HG02870 (cell line): ENCODE results near the gene ITPRID1.

Experiments
- ATAC-seq: cut with Tn5 transposase; IDR thresholded peaks from one replicate; pipeline ENCODE4 v1.9.1; 2021; ENCODE audit warnings: mild to moderate bottlenecking, moderate library complexity; ENCODE audit not compliant: unreplicated experiment

Gene ITPRID1

DNA sequence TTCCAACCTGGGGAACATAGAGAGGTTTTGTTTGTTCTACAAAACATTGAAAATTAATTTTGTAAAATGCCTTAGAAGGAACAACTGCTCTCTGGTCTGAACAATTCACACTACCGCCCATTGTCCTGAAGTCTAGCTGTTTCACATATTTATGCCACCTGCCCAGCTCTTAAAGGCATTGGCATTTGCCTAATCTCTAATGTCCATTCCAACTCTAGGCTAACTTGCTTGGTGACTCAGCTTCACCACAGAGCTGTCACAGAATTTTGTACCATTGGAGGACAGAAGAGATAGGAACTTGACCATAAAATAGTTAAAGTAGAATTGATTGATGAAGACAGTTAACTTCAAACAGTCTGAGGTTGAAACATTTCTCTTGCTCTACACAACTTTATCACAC is 119.6 kb downstream of the ITPRID1 start:
- no peak for ATAC-seq

- no peak for ATAC-seq
Observed at GRCh38 chr7:31633894-31634494, 120.1 kb downstream of the ITPRID1 start.

DNA sequence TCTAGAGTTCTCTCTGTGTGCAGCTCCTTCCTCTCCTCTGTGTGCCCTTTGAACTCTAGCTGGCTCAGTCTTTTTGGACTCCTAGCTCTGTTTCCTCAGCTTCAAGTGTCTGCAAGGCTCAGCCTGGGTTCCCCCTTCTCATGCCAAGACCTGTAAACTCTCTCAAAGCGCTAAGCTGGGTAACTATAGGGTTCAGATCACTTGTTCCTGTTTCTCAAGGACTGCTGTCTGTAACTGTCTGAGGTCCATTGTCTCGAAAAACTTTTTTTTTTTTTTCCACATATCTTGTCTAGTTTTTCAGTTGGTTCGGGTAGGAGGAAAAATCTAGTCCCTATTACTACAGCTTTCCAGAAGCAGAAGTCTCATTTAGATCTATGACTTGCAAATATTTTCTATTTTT is 126.5 kb downstream of the ITPRID1 start:
- ATAC-seq = no peak

GRCh38 chr7:31642681-31643115 is 128.8 kb downstream of the ITPRID1 start:
- no peak for ATAC-seq

DNA sequence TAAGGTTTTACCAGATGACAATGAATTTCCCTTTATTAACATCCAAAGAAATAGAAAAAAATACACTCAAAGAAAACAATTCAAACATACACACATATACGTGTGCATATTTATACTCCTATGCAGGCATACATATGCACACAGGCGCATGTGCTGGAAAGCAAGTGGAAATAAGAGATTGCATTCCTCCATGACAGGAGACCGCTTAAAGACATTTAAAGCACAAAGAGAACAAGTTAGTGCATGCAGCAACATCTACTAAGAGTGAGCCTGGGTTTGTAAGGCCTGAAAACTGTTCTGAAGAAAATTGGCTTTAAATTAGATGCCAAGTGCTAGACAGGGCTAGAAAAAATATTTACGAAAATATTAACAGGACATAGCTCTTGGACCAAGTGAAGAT is 133.1 kb downstream of the ITPRID1 start:
- no peak for ATAC-seq

- no peak for ATAC-seq
Observed at GRCh38 chr7:31647511-31647910, 133.6 kb downstream of the ITPRID1 start.

DNA sequence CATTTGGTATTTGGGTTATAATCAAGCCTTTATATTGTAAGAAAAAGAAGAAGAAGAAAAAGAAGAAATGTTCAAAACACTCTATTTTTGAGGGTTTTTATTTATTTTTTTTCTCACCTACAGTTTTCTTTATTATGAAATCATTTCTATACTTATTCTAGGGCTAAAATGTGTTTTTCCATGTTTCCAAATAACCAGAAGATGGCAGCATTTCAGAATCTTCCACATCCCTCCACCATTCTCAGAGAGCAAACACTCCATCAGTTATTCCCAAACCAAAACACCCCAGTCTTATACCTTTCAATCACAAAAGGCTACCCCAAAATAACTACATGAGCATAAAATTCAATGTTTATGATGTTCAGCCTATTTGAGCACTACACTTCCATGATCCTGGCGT is 134.4 kb downstream of the ITPRID1 start:
- ATAC-seq = no peak

GRCh38 chr7:31648880-31649279 is 135.0 kb downstream of the ITPRID1 start:
- no peak for ATAC-seq

DNA sequence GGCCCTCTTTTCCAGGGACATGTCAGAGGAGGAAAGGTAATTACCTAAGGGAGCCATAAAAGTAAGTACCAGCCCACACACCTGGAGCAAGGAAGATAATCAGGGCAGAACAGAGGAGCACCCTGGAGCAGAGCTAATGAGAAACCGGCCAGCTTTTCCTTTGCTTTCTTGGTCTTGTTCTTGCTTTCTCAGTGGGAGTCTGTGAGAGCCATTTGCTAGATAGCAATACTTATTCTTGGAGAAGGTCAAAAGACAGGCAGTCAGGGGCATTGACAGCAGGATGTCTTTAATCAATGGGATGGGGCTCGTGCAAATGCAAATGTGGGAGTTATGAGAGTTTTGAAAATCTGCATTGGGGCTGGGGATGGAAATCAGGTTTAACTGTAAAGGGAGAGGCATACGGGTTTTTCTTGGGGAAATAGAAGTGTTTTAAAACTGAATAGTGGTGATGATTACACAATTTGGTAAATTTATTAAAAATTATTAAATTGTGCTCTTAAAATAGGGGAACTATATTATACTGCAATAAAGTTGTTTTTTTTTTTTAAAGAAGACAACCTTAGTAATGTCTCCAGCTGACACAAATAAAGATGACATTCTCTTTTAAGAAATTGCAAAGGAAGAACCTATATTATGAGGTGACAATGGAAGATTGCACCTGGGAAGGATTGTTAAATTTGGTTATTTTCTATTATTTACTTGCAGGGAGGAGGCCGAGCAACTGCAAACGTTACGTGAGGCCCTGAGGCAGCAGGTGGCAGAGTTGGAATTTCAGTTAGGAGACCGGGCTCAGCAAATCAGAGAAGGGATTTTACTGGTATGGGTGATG is 137.6 kb downstream of the ITPRID1 start:
- no peak for ATAC-seq

GRCh38 chr7:31652063-31652326 is 138.1 kb downstream of the ITPRID1 start:
- ATAC-seq = no peak

DNA sequence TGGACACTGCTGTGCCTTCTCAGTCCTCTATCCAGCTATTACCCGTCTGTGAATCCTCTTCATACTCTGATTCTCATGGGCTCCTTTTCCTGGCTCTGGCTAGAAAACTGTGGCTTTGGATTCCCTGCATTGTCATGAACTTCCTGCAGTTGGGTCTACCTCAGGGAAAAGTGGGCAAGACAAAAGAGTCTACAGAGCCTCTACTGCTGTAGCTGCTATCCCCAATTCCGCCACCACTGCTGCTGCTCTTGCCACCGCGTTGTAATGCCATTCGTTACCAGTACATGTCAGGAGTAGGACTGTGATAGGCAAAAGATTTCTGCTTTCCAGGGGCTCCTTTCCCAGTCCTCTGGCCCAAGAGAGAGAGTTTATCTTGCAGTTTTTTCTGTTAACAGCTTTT is 149.2 kb downstream of the ITPRID1 start:
- ATAC-seq = no peak

DNA sequence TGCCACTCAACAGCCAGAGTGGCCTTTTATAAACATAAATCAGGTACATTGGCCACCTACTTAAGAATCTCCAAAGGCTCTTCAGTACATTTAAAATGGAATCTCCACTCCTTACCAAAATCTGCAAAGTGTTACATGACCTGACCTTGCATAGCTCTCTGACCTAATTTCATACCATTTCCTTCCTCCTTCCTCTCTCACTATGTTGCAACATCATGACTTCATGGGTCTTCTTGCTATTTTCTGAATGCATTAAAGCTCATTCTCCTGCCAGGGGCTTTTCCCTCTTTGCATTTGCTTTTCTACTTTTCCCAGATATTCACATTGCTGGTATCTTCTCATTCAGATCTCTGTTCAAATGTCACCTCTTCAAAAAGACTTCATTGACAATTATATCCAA is 151.0 kb downstream of the ITPRID1 start:
- ATAC-seq = no peak

DNA sequence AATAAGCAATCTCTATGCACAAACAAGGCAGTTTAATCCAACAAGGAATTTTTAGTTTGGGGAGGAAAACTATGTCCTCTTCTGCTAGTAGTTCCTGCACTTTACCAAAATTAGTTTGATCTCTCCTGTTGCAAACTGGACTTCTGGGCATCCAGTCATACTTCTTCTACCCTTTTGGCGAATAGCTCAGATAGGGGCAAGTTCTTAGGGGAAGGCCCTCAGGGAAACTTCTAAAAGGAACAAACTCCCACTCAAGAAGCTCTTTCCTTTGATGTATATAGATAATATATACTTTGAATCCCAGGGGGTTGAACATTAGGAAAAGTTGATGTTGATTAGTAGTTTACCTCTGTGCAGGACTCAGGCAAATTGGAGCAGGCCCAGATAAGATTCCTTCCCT is 151.7 kb downstream of the ITPRID1 start:
- ATAC-seq = no peak

DNA sequence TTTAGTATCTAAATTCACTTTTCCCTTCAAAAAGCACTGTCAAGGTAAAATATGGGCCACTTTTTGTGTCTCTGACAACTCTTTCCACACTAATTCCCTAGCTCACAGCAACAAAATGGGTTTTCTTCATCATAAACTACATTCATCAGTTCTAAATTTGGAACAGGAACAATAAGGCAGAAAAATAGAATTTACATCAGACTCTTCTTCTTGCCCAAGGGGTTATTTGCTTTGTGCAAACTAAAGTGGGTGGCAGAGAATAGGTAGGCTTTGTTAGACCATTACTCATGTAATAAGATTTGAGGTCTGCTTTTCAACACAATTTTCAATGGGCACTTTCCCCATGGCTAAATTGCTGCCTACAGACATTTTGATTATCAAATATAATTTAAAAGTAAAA is 155.6 kb downstream of the ITPRID1 start:
- no peak for ATAC-seq

- no peak for ATAC-seq
Observed at GRCh38 chr7:31679574-31680305, 165.8 kb downstream of the ITPRID1 start.

DNA sequence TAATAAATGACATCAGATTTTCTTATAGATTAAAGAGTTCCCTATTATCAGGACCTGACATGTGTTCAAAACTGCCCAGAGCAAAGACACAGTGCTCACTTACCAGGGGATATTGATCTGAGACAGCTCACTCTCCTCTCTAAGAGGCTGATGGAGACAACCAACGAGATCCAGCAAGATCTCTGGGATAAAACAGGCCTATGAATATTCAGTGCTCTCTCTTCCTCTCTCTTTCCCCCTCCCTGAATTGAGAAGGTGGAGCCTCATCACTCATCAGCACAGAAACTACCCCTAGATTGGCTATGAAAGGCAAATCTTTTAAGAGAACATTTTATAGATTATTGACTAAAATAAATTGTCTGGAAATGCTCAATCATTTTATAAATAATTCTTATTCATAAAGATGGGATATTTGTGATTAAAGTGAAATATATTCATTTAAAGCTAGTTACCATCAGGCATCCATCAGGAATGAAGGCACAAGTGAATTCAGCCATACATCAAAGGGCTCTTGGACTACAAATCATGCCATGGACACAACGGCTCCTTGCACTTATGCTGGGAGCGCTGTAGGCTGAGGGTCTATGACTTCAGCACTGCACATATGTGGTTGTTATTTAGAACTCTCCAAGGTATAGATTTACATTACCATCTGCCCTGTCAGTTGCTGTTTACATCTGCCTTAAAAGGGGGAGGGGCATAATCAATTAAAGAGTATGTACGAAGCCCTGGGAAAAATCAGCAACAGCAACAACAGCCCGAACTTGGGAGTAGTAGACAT is 169.7 kb downstream of the ITPRID1 start:
- no peak for ATAC-seq

DNA sequence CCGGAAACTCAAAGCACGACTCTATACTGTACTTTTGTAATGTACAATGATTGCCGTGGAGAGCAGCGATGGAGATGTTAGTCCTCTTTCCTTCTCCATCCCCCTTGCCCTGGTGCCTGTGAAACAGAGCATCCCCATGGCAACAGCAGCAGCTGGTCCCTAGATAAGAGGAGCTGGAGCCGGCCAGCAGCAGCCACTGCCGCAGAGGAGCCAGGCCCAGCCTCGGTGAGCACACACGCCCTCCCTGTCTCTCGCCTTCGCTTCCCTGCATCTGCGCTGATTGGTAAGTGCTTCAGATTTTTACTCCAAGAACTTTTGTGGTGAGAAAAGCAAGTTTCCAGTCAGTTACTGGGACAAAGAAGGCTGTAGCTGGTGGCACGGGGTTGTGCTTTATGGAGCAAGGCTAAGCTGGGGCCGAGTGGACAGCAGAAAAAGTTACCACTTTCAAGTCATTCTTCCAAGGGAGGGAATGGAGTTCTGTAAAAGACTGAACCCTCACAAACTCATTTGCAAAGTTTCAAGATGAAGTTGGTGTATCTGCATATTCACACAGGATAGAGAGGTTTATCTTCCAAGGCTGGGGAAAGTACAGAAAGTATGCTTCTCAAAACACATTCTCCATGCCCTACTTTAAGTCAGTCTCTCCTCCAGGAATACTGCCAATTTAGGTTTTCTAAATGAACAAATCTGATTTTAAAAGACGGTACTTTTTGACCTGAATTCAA is 173.3 kb downstream of the ITPRID1 start, which contains the start of gene PPP1R17:
Gene PPP1R17, plus strand, starts transcription at position 192 of the 725 bp plus-strand sequence. CDS start 5,227 bp downstream, outside the sequence.
- ATAC-seq = no peak

GRCh38 chr7:31688372-31688771 is 174.5 kb downstream of the ITPRID1 start:
- peak; percentile 92 for ATAC-seq

GRCh38 chr7:31688996-31689395 is 175.1 kb downstream of the ITPRID1 start:
- ATAC-seq = no peak

DNA sequence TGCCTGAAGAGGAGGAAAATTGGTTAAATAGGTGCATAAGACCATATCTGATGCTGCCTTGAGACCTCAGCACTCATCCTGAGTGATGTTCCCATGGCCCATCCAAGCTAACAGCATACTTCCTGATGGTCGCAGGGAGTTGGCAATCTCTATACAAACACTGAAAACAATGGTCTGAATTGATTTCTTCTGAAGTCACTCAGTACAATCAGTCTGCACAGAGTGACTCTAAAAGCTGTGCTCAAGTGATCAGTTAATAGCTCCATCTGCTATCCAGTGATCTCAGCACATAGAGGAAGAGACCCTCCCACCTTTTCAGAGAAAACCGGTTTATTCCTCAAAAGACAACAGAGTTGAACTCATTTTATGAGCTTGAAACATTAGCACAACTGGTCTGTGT is 177.0 kb downstream of the ITPRID1 start:
- ATAC-seq = no peak

- no peak for ATAC-seq
Observed at GRCh38 chr7:31692451-31692850, 178.6 kb downstream of the ITPRID1 start.
